Lung (tissue), 12 donors: ENCODE data around the gene RGL1. TPM values are rescaled to one million over a fixed set of nuclear protein-coding genes. Genes with fewer than 3 reads are reported as not detected.

ENCODE experiments used
- ATAC-seq: fragments of 200-7000 bp; cut with Tn5 transposase; one replicate; pipeline ENCODE4 v1.9.1; 2020; ENCODE audit warnings: moderate number of reproducible peaks; ENCODE audit not compliant: insufficient read depth, low FRiP score
- DNase-seq, 3 donors: peaks; one replicate each; pipeline ENCODE4 v3.0.0-alpha.2; 2013 to 2017
- H3K27ac ChIP-seq, 2 donors: one replicate each; pipeline ENCODE4 v1.5.1; 2013; ENCODE audit warnings: mild to moderate bottlenecking in 2 of 2, moderate library complexity in 2 of 2, control low read depth in 1 of 2, inconsistent platforms in 1 of 2, low read depth in 1 of 2, low read length in 1 of 2
- H3K27me3 ChIP-seq, 3 donors: one replicate each; pipeline ENCODE4 v1.5.1; 2013; ENCODE audit warnings: low read length in 2 of 3; ENCODE audit not compliant: control insufficient read depth in 3 of 3, insufficient read depth in 3 of 3
- H3K36me3 ChIP-seq, 4 donors: one replicate each; pipeline ENCODE4 v1.5.1; 2013; ENCODE audit warnings: low read length in 4 of 4, mild to moderate bottlenecking in 1 of 4, moderate library complexity in 1 of 4; ENCODE audit not compliant: control insufficient read depth in 4 of 4, insufficient read depth in 4 of 4
- H3K4me1 ChIP-seq, 5 donors: one replicate each; pipeline ENCODE4 v1.5.1; 2013; ENCODE audit warnings: low read length in 5 of 5, mild to moderate bottlenecking in 2 of 5, moderate library complexity in 1 of 5; ENCODE audit not compliant: control insufficient read depth in 5 of 5, insufficient read depth in 5 of 5
- H3K4me3 ChIP-seq: one replicate; pipeline ENCODE4 v1.5.1; 2013; ENCODE audit warnings: mild to moderate bottlenecking, control low read depth, moderate library complexity
- H3K9ac ChIP-seq, 2 donors: one replicate each; pipeline ENCODE4 v1.5.1; 2013; ENCODE audit warnings: low read length in 2 of 2, control low read depth in 1 of 2; ENCODE audit not compliant: insufficient read depth in 1 of 2
- H3K9me3 ChIP-seq, 4 donors: one replicate each; pipeline ENCODE4 v1.5.1; 2013; ENCODE audit warnings: low read length in 3 of 4, mild to moderate bottlenecking in 1 of 4, moderate library complexity in 1 of 4; ENCODE audit not compliant: control insufficient read depth in 4 of 4, insufficient read depth in 3 of 4
- WGBS, 2 donors: extraction: QIAGEN DNeasy Blood & Tissue Kit; methylation state at CpG; one replicate each; pipeline ENCODE4 v1.1.7; 2013; 5-methylcytosine and 5-hydroxymethylcytosine counted together
- polyA plus RNA-seq, 2 donors: library from polyadenylated mRNA; stranded (reverse); fragments of 200-250 nt; gene quantifications; one replicate each; pipeline ENCODE4 v1.2.1, GENCODE V29; 2013
- total RNA-seq, 2 donors: library from RNA; depleted of rRNA in 1 of 2; stranded (reverse); fragments of >200 nt in 1 of 2; gene quantifications; one replicate each; pipeline ENCODE4 v1.2.1, GENCODE V29; 2014 to 2021
- TF ChIP-seq, protein P1 (sequence below): IDR thresholded peaks from 2 replicates; pipeline ENCODE4 v1.5.1; 2012; ENCODE audit warnings: mild to moderate bottlenecking; ENCODE audit errors: control extremely low read depth, extremely low read depth
- donor health status: control.
- donor health status: control.
- donor health status: Bipolar disorder and iron deficiency.
- donor health status: healthy.
- donor health status: DM: yes; HTN: yes; CAD: no.

The RGL1 gene
- total and polyA plus RNA-seq, 4 donors: 9.6 to 49.4 (median 35.2) TPM

DNA sequence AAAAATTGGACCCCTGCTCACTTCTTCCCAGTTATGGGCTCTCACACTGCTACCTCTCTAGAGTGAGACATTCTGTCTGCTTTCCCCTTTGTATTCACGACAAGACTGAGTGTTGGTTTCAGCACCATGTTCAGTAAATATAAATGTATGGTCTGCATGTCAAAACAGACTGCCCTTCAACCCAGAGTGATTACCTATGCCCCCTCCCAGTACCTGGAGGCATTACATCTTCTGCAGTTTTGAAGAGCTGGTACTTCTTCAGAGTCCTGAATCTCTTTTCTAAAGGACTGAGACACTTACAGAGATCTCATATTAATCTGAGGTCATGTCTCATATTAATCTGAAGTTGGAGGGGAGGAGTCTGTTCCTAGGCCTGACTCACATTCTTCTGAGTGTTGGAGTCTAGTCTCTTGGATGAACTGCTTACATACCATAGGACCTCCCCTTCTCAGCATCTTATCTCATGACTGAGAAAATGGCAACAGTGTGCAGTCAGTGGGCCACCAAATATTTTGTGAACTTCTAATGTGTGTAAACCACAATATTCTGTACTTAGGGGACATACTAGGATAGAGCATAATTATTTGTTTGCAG is 80.3 kb downstream of the RGL1 start:
- WGBS, 2 donors: 89 to 100% methylated on average over 1 of the region's 1 CpG
- TF ChIP-seq, protein P1, sequence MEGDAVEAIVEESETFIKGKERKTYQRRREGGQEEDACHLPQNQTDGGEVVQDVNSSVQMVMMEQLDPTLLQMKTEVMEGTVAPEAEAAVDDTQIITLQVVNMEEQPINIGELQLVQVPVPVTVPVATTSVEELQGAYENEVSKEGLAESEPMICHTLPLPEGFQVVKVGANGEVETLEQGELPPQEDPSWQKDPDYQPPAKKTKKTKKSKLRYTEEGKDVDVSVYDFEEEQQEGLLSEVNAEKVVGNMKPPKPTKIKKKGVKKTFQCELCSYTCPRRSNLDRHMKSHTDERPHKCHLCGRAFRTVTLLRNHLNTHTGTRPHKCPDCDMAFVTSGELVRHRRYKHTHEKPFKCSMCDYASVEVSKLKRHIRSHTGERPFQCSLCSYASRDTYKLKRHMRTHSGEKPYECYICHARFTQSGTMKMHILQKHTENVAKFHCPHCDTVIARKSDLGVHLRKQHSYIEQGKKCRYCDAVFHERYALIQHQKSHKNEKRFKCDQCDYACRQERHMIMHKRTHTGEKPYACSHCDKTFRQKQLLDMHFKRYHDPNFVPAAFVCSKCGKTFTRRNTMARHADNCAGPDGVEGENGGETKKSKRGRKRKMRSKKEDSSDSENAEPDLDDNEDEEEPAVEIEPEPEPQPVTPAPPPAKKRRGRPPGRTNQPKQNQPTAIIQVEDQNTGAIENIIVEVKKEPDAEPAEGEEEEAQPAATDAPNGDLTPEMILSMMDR: no peak
- H3K4me1 ChIP-seq: peaks cover 11 to 45% (median 30%) of the 10 kb centered on the region in 5 donors
- no peak overlapping the region for H3K4me3 ChIP-seq
- no peaks in the 10 kb centered on the region for H3K9me3 ChIP-seq
- no peak overlapping the region for H3K9ac ChIP-seq
- DNase-seq: no peak
- peaks cover 2 to 29% (median 19%) of the 10 kb centered on the region in 4 donors for H3K36me3 ChIP-seq
- no peaks in the 10 kb centered on the region for H3K27me3 ChIP-seq
- H3K27ac ChIP-seq: no peak overlapping the region
- ATAC-seq: no peak

DNA sequence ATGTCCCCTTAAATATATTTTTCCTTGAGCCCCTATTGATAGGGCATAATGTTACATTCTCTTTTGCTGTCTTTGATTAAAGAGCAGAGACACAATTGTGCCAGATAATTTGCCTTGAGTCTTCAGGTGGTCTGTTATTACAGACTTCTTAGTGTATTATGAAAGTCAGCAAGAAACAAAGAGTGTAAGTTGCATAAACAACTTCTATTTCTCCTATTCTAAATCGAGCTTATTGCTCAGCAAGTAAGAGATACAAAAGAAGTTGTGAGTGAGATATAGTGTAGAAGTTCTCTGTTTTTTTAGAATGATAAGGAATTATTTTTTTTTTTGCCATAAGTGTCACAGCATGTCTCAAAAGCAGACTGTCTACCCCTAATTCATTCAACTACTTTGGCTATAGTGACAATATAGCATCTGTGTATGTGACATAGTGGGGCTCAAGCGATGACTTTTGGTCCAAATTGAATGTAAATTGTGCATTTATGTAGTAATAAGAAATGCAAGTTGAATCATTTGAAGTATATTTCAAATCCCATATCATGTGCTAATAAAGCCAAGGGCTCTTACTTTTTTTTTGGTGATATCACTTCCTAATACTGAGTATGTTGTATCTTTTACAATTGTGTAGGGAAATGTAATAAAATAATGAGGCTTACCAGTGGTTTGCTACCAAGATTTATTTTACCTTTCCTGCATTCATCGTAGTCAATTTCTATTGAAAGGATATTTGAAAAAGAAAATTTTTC is 81.3 kb downstream of the RGL1 start:
- Histone ChIP-seq H3K4me3 (no peak overlapping the region), H3K27ac (no peak overlapping the region), H3K9ac (no peak overlapping the region), H3K36me3 (peaks cover 2 to 32% (median 19%) of the 10 kb centered on the region in 4 donors), H3K4me1 (peaks cover 9 to 45% (median 25%) of the 10 kb centered on the region in 5 donors), H3K9me3 (no peaks in the 10 kb centered on the region), H3K27me3 (no peaks in the 10 kb centered on the region)
- WGBS, 2 donors: 78 to 84% methylated on average over 3 of the region's 3 CpGs
- no peak for DNase-seq
- TF ChIP-seq, protein P1: no peak
- ATAC-seq: no peak

DNA sequence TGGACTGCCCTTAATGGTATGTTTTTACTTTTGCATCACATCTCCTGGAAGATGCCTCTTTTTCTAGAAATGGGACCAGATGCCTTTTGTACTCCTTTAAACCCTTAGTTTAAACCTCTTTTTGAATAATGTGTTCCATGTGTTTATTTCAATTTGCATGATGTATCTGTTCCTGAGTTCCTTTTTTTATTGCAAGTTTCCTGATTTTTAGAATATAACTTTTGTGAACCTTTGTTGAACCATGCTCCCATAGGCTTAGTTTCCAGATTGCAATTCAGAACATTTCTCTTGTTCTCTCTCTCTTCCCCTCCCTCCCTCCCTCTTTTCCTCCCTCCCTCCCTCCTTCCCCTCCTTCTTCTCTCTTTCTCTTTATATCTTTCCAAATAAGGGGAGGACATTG is 81.9 kb downstream of the RGL1 start:
- H3K9ac ChIP-seq: no peak overlapping the region
- no peak overlapping the region for H3K4me3 ChIP-seq
- ATAC-seq (no peak), DNase-seq (no peak)
- H3K4me1 ChIP-seq: peaks cover 7 to 42% (median 22%) of the 10 kb centered on the region in 5 donors
- H3K36me3 ChIP-seq: peaks cover 2 to 31% (median 19%) of the 10 kb centered on the region in 4 donors
- H3K27me3 ChIP-seq: no peaks in the 10 kb centered on the region
- TF ChIP-seq, protein P1: no peak
- no peak overlapping the region for H3K27ac ChIP-seq
- H3K9me3 ChIP-seq: no peaks in the 10 kb centered on the region
